HepG2 (cell line): ENCODE results near the gene JUND. TPM values are rescaled to one million over a fixed set of nuclear protein-coding genes. Genes with fewer than 3 reads are reported as not detected.
A peak's percentile ranks its signal among the peaks of the same experiment; 100 is the strongest.

Source experiments
- ADNP ChIP-seq: sonication (generic); formaldehyde crosslinking; IDR thresholded peaks from 2 replicates; pipeline ENCODE4 v1.4.0; 2020; ENCODE audit warnings: missing genetic modification reagents
- CREM ChIP-seq, 2 experiments: sonication (generic) in 1 of 2; formaldehyde crosslinking in 1 of 2; IDR thresholded peaks; 2 replicates each; pipeline versions ENCODE4 v1.4.0 to v1.6.1; 2016 to 2020; ENCODE audit warnings: antibody characterized with exemption in 1 of 2, mild to moderate bottlenecking in 1 of 2, missing genetic modification reagents in 1 of 2
- DNMT1 ChIP-seq: sonication (generic); formaldehyde crosslinking; IDR thresholded peaks from 2 replicates; pipeline ENCODE4 v1.5.1; 2020; ENCODE audit warnings: mild to moderate bottlenecking, missing genetic modification reagents
- DR1 ChIP-seq: sonication (generic); formaldehyde crosslinking; IDR thresholded peaks from 2 replicates; pipeline ENCODE4 v1.8.0; 2021; ENCODE audit warnings: mild to moderate bottlenecking, missing genetic modification reagents, inconsistent platforms
- GATA4 ChIP-seq: sonication (generic); IDR thresholded peaks from 2 replicates; pipeline ENCODE4 v1.6.1; 2016; ENCODE audit warnings: antibody characterized with exemption, low read depth, borderline replicate concordance
- KMT2B ChIP-seq: IDR thresholded peaks from 2 replicates; pipeline ENCODE4 v1.6.1; 2016; ENCODE audit warnings: missing genetic modification reagents, missing compliant biosample characterization
- MATR3 ChIP-seq: sonication (generic); formaldehyde crosslinking; IDR thresholded peaks from 2 replicates; pipeline ENCODE4 v1.4.0; 2020; ENCODE audit warnings: missing genetic modification reagents
- NFRKB ChIP-seq: fragments of 450-650 bp; IDR thresholded peaks from 2 replicates; pipeline ENCODE4 v1.6.1; 2017
- PPARG ChIP-seq: conservative IDR thresholded peaks from 2 replicates; pipeline ENCODE4 v1.6.1; 2016; ENCODE audit warnings: missing biosample characterization, missing genetic modification reagents
- SIN3A ChIP-seq: IDR thresholded peaks from 2 replicates; pipeline ENCODE4 v1.6.1; 2011; ENCODE audit warnings: low read depth, mild to moderate bottlenecking, control low read depth, low read length, borderline replicate concordance
- SRSF9 ChIP-seq: fragments of 200-400 bp; formaldehyde crosslinking; IDR thresholded peaks from 2 replicates; pipeline ENCODE4 v1.6.1; 2018; ENCODE audit warnings: borderline replicate concordance, mild to moderate bottlenecking, low read depth, low read length; ENCODE audit not compliant: insufficient read depth, poor library complexity, severe bottlenecking
- ZNF552 ChIP-seq: sonication (generic); formaldehyde crosslinking; IDR thresholded peaks from 2 replicates; pipeline ENCODE4 v1.9.0; 2022; ENCODE audit warnings: missing genetic modification reagents, mild to moderate bottlenecking, borderline replicate concordance
- ZNF572 ChIP-seq: sonication (generic); formaldehyde crosslinking; IDR thresholded peaks from 2 replicates; pipeline ENCODE4 v1.5.1; 2020; ENCODE audit warnings: mild to moderate bottlenecking, missing genetic modification reagents
- ZNF780A ChIP-seq: sonication (generic); formaldehyde crosslinking; IDR thresholded peaks from 2 replicates; pipeline ENCODE4 v1.8.0; 2022; ENCODE audit warnings: mild to moderate bottlenecking, missing genetic modification reagents, moderate library complexity
- ZNF878 ChIP-seq: sonication (generic); formaldehyde crosslinking; IDR thresholded peaks from 2 replicates; pipeline ENCODE4 v1.8.1; 2023; ENCODE audit warnings: mild to moderate bottlenecking, missing genetic modification reagents, moderate library complexity
- polyA plus RNA-seq, 8 experiments: library from polyadenylated mRNA; depleted of rRNA in 3 of 8; stranded (reverse) in 7 of 8; unstranded in 1 of 8; fragments of >200 nt; fragmentation: Illumina TruSeq in 4 of 8; extraction: Trizol in 4 of 8; gene quantifications; 2 replicates each; pipeline versions ENCODE4 v1.2.1 to v1.2.3, GENCODE V29; 2011 to 2016; ENCODE audit warnings: low read depth in 4 of 8, missing spikeins in 1 of 8, mixed read lengths in 1 of 8; ENCODE audit not compliant: insufficient read depth in 1 of 8
- total RNA-seq, 5 experiments: library from RNA; depleted of rRNA; stranded (reverse); fragments of >200 nt; fragmentation: Illumina TruSeq; extraction: Trizol; gene quantifications; 2 replicates each; pipeline ENCODE4 v1.2.3, GENCODE V29; 2016; ENCODE audit warnings: low read depth in 1 of 5
- TF ChIP-seq, protein P1 (sequence below): sonication (generic); formaldehyde crosslinking; IDR thresholded peaks from 2 replicates; pipeline ENCODE4 v1.4.0; 2020; ENCODE audit warnings: mild to moderate bottlenecking, missing genetic modification reagents, borderline replicate concordance
- TF ChIP-seq, protein P2 (sequence below): IDR thresholded peaks from 2 replicates; pipeline ENCODE4 v1.6.1; 2016
- TF ChIP-seq, protein P3 (sequence below): sonication (generic); formaldehyde crosslinking; IDR thresholded peaks from 2 replicates; pipeline ENCODE4 v1.4.0; 2020; ENCODE audit warnings: missing genetic modification reagents
- TF ChIP-seq, protein P4 (sequence below): sonication (generic); formaldehyde crosslinking; IDR thresholded peaks from 2 replicates; pipeline ENCODE4 v1.5.1; 2020; ENCODE audit warnings: missing genetic modification reagents, mild to moderate bottlenecking, borderline replicate concordance

JUND gene
- total and polyA plus RNA-seq, 2 of the 13 experiments (the other 11 are each of a cell fraction or from before 2014, with no cell fraction given): 41.2 to 59.8 TPM

DNA sequence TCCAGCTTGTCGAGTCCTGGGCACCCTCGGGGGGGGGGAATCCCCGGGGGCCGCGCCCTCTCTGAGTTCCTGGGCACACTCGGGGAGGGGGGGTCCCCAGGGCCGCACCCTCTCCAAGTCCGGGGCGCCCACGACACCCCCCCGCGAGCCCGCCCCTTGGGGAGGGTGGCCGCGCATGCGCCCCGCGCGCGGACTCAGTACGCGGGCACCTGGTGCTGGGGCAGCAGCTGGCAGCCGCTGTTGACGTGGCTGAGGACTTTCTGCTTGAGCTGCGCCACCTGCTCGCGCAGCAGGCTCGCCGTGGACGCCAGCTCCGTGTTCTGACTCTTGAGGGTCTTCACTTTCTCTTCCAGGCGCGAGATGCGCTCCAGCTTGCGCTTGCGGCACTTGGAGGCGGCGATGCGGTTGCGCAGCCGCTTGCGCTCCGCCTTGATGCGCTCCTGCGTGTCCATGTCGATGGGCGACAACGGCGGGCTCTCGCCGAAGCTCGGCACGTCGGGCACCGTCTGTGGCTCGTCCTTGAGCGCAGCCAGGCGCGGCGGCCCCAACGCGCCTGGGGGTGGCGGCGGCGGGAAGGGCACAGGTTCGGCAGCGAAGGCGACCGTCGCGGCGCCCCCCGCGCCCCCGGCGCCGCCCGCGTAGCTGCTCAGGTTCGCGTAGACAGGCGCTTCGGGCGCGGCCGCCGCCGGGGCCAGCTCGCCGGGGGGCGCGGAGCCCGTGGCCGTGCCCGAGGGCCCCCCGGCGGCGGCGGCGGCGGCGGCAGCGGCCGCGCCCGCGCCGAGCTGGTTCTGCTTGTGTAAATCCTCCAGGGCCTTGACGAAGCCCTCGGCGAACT is 958 bp downstream of the JUND start (continued):
- TF ChIP-seq, protein P1, sequence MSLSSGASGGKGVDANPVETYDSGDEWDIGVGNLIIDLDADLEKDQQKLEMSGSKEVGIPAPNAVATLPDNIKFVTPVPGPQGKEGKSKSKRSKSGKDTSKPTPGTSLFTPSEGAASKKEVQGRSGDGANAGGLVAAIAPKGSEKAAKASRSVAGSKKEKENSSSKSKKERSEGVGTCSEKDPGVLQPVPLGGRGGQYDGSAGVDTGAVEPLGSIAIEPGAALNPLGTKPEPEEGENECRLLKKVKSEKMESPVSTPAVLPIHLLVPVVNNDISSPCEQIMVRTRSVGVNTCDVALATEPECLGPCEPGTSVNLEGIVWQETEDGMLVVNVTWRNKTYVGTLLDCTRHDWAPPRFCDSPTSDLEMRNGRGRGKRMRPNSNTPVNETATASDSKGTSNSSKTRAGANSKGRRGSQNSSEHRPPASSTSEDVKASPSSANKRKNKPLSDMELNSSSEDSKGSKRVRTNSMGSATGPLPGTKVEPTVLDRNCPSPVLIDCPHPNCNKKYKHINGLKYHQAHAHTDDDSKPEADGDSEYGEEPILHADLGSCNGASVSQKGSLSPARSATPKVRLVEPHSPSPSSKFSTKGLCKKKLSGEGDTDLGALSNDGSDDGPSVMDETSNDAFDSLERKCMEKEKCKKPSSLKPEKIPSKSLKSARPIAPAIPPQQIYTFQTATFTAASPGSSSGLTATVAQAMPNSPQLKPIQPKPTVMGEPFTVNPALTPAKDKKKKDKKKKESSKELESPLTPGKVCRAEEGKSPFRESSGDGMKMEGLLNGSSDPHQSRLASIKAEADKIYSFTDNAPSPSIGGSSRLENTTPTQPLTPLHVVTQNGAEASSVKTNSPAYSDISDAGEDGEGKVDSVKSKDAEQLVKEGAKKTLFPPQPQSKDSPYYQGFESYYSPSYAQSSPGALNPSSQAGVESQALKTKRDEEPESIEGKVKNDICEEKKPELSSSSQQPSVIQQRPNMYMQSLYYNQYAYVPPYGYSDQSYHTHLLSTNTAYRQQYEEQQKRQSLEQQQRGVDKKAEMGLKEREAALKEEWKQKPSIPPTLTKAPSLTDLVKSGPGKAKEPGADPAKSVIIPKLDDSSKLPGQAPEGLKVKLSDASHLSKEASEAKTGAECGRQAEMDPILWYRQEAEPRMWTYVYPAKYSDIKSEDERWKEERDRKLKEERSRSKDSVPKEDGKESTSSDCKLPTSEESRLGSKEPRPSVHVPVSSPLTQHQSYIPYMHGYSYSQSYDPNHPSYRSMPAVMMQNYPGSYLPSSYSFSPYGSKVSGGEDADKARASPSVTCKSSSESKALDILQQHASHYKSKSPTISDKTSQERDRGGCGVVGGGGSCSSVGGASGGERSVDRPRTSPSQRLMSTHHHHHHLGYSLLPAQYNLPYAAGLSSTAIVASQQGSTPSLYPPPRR: peak; percentile 57; the same call in 1 of the 2 replicates
- no peak for TF ChIP-seq ADNP (CRISPR knock-in tag)
- TF ChIP-seq, protein P2, sequence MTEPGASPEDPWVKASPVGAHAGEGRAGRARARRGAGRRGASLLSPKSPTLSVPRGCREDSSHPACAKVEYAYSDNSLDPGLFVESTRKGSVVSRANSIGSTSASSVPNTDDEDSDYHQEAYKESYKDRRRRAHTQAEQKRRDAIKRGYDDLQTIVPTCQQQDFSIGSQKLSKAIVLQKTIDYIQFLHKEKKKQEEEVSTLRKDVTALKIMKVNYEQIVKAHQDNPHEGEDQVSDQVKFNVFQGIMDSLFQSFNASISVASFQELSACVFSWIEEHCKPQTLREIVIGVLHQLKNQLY (CRISPR knock-in tag): no peak
- TF ChIP-seq ZNF780A (CRISPR knock-in tag): no peak
- peak; percentile 38; the same call in 1 of the 2 replicates for TF ChIP-seq SIN3A
- TF ChIP-seq, protein P3, sequence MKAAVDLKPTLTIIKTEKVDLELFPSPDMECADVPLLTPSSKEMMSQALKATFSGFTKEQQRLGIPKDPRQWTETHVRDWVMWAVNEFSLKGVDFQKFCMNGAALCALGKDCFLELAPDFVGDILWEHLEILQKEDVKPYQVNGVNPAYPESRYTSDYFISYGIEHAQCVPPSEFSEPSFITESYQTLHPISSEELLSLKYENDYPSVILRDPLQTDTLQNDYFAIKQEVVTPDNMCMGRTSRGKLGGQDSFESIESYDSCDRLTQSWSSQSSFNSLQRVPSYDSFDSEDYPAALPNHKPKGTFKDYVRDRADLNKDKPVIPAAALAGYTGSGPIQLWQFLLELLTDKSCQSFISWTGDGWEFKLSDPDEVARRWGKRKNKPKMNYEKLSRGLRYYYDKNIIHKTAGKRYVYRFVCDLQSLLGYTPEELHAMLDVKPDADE (CRISPR knock-in tag): peak; percentile 66; the same call in 1 of the 2 replicates
- no peak for TF ChIP-seq ZNF878 (CRISPR knock-in tag)
- no peak for TF ChIP-seq MATR3
- TF ChIP-seq ZNF552 (CRISPR knock-in tag): 0 out of 2 replicates have a peak, but pooled peaks have one; percentile 52
- TF ChIP-seq GATA4: no peak
- TF ChIP-seq SRSF9: no peak
- no peak for TF ChIP-seq DNMT1
- TF ChIP-seq, protein P4, sequence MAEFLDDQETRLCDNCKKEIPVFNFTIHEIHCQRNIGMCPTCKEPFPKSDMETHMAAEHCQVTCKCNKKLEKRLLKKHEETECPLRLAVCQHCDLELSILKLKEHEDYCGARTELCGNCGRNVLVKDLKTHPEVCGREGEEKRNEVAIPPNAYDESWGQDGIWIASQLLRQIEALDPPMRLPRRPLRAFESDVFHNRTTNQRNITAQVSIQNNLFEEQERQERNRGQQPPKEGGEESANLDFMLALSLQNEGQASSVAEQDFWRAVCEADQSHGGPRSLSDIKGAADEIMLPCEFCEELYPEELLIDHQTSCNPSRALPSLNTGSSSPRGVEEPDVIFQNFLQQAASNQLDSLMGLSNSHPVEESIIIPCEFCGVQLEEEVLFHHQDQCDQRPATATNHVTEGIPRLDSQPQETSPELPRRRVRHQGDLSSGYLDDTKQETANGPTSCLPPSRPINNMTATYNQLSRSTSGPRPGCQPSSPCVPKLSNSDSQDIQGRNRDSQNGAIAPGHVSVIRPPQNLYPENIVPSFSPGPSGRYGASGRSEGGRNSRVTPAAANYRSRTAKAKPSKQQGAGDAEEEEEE (CRISPR knock-in tag): no peak
- no peak; the same call in 1 of the 2 replicates for TF ChIP-seq KMT2B
- TF ChIP-seq PPARG (CRISPR knock-in tag): no peak
- no peak for TF ChIP-seq NFRKB
- no peak for TF ChIP-seq ZNF572 (CRISPR knock-in tag)
- TF ChIP-seq CREM (IDR thresholded peaks at IDR 0.05): no peak
- no peak for TF ChIP-seq CREM (CRISPR knock-in tag; IDR thresholded peaks at IDR 0.05)
- TF ChIP-seq DR1: 0 out of 2 replicates have a peak, but pooled peaks have one; percentile 22
